Activated CD8-positive, alpha-beta T cell treated with anti-CD3 and anti-CD28 coated beads for 36 hours (primary cell): ENCODE results near the gene CRISP1. TPM values are rescaled to one million over a fixed set of nuclear protein-coding genes. Genes with fewer than 3 reads are reported as not detected.

Experiments
- ATAC-seq: fragments of 200-7000 bp; cut with Tn5 transposase; one replicate; pipeline ENCODE4 v1.10.0; 2021; ENCODE audit warnings: mild to moderate bottlenecking, moderate library complexity
- CTCF ChIA-PET: fragments of 350-600 bp; sonication (Branson Sonifier 250); formaldehyde crosslinking; loops from one replicate; lab custom pipeline; 2021; ENCODE audit warnings: antibody characterized with exemption; lab: Charles Lee
- POLR2A ChIA-PET: fragments of 350-600 bp; sonication (Branson Sonifier 250); formaldehyde crosslinking; loops from one replicate; lab custom pipeline; 2021; ENCODE audit warnings: antibody characterized with exemption; lab: Charles Lee
- DNase-seq: peaks from one replicate; pipeline ENCODE4 v3.0.0-alpha.2; 2020
- H3K27ac Mint-ChIP-seq: one replicate; pipeline ENCODE4 v1.8.0; 2021; ENCODE audit warnings: mild to moderate bottlenecking, mixed read lengths
- H3K27me3 Mint-ChIP-seq: one replicate; pipeline ENCODE4 v1.8.0; 2021; ENCODE audit warnings: mixed read lengths
- H3K36me3 Mint-ChIP-seq: one replicate; pipeline ENCODE4 v1.8.0; 2021; ENCODE audit warnings: low read depth, mixed read lengths
- H3K4me1 Mint-ChIP-seq: one replicate; pipeline ENCODE4 v1.8.0; 2021; ENCODE audit warnings: low read depth, mixed read lengths
- H3K4me3 Mint-ChIP-seq: one replicate; pipeline ENCODE4 v1.8.0; 2021; ENCODE audit warnings: mild to moderate bottlenecking, moderate library complexity, mixed read lengths
- H3K9me3 Mint-ChIP-seq: one replicate; pipeline ENCODE4 v1.8.0; 2021; ENCODE audit warnings: mixed read lengths
- intact Hi-C: fragments of 100-400 bp; cut with micrococcal nuclease; formaldehyde crosslinking; loops from one replicate; pipeline ENCODE4 v1.10.0; 2022
- total RNA-seq, 2 experiments: library from RNA; stranded (reverse); gene quantifications; one replicate each; pipeline ENCODE4 v1.2.3, GENCODE V29; 2021
- TF ChIP-seq, protein P1 (sequence below): fragments of 200-600 bp; IDR thresholded peaks from one replicate; pipeline ENCODE4 v1.8.0; 2022; ENCODE audit warnings: antibody characterized with exemption, mild to moderate bottlenecking

The CRISP1 gene
- total RNA-seq, 2 experiments from 2014 or later, result not detected

DNA sequence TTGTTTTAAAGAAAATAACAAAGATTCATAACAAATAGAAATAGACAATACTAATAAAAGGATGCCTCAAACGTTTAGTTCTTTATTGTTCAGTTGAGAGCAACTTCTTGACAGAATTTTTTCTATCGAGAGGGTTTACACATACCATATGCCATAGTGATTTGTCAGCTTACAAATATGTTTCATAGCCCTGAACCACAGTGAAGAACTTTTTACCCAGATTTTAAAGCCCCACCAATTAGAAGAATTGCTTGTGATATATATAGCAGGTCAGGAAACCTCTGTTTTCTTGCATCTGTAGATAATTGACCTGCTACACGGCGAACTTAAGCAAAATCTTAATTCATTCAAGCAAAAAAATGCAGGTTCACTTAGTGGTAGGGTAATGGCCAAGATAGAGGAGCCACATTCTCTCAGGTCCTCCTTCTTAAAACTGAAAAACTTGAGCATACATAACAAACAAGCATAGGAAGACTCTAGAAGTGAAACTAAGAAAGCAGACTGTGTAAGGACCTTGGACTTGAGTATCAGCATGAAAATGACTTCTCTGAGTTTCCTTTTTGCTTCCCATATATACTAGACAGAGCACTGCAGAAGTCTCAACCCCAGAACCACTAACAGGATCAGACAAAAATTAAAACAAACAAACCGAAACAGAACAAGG is 39.5 kb downstream of the CRISP1 start:
- Mint-ChIP-seq H3K9me3 (no peaks in the 10 kb centered on the region), H3K36me3 (no peaks in the 10 kb centered on the region), H3K4me3 (no peak overlapping the region), H3K4me1 (no peaks in the 10 kb centered on the region), H3K27ac (no peak overlapping the region), H3K27me3 (no peaks in the 10 kb centered on the region)
- POLR2A ChIA-PET, result no interaction called here
- ATAC-seq, result no peak
- intact Hi-C loops, result no loop called here
- TF ChIP-seq, protein P1, sequence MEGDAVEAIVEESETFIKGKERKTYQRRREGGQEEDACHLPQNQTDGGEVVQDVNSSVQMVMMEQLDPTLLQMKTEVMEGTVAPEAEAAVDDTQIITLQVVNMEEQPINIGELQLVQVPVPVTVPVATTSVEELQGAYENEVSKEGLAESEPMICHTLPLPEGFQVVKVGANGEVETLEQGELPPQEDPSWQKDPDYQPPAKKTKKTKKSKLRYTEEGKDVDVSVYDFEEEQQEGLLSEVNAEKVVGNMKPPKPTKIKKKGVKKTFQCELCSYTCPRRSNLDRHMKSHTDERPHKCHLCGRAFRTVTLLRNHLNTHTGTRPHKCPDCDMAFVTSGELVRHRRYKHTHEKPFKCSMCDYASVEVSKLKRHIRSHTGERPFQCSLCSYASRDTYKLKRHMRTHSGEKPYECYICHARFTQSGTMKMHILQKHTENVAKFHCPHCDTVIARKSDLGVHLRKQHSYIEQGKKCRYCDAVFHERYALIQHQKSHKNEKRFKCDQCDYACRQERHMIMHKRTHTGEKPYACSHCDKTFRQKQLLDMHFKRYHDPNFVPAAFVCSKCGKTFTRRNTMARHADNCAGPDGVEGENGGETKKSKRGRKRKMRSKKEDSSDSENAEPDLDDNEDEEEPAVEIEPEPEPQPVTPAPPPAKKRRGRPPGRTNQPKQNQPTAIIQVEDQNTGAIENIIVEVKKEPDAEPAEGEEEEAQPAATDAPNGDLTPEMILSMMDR, result no peak
- DNase-seq, result no peak
- CTCF ChIA-PET, result no interaction called here

DNA sequence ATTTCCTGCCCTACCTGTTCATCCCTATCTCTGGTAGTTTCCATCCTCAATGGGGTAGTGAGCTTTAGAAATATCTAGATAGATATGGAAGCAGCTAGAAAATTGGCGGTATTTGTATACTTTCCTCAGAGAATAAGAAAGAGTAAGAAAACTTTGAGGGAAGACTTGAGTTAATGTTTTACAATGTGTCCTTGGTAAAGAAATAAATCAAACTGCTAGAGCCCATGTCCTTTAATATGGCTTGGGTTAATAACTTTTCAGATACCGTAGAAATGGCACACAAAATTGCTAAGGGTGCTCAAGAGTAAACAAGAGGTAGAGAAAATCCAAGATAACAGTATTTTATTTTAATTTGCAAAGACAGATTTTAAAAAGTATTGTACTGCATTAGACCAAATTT is 51.2 kb downstream of the CRISP1 start:
- Mint-ChIP-seq H3K27ac (no peak overlapping the region), H3K4me3 (no peak overlapping the region), H3K9me3 (no peaks in the 10 kb centered on the region), H3K4me1 (no peaks in the 10 kb centered on the region), H3K27me3 (peaks cover 2% of the 10 kb centered on the region), H3K36me3 (no peaks in the 10 kb centered on the region)
- no peak for DNase-seq
- ChIA-PET POLR2A (no interaction called here), CTCF (no interaction called here)
- intact Hi-C loops, result no loop called here
- ATAC-seq, result no peak
- TF ChIP-seq, protein P1, result no peak

DNA sequence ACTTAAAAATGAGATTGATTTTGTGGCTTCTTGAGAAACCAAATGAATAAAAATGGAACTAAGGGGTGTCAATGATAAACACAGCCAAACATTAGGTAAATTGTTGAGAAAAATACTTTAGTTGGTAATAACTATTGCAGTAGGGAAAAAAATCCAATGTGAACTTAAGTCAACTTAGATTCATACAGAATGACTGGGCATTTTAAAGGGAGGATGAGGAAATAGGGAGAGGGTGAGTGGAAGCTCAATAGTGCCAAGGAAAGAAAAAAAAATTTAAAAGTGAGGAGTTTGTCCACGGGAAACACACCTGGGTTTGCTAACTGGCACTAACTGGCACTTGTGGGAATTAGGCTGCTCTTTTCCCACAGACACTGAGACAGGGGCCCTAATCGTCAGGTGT is 53.1 kb downstream of the CRISP1 start:
- H3K27me3 Mint-ChIP-seq, result peaks cover 2% of the 10 kb centered on the region
- H3K9me3 Mint-ChIP-seq, result no peaks in the 10 kb centered on the region
- H3K4me3 Mint-ChIP-seq, result no peak overlapping the region
- intact Hi-C loops, result no loop called here
- H3K27ac Mint-ChIP-seq, result no peak overlapping the region
- DNase-seq (no peak), ATAC-seq (no peak)
- TF ChIP-seq, protein P1, result no peak
- H3K4me1 Mint-ChIP-seq, result no peaks in the 10 kb centered on the region
- CTCF ChIA-PET, result no interaction called here
- POLR2A ChIA-PET, result no interaction called here
- no peaks in the 10 kb centered on the region for H3K36me3 Mint-ChIP-seq

DNA sequence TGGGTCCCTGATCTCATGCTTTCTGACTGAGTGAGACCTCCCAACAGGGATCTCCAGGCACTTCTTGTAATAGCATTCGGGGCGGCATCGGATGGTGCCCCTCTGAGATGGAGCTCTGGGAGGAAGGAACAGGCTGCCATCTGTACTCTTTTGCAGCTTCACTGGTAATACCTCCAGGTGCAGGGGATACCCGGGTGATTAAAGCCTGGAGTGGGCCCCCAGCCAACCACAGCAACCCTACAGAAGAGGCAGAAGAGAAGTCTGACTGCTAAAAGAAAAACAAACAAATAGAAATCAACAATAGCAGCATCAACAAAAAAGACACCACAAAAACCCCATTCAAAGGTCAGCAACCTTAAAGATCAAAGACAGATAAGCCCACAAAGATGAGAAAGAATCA is 60.2 kb downstream of the CRISP1 start:
- H3K36me3 Mint-ChIP-seq, result no peaks in the 10 kb centered on the region
- ChIA-PET CTCF (no interaction called here), POLR2A (no interaction called here)
- no peak for DNase-seq
- no peak overlapping the region for H3K4me3 Mint-ChIP-seq
- TF ChIP-seq, protein P1, result no peak
- no peak overlapping the region for H3K27ac Mint-ChIP-seq
- no peaks in the 10 kb centered on the region for H3K27me3 Mint-ChIP-seq
- peaks cover 1% of the 10 kb centered on the region for H3K9me3 Mint-ChIP-seq
- no peaks in the 10 kb centered on the region for H3K4me1 Mint-ChIP-seq
- no peak for ATAC-seq
- intact Hi-C loops, result no loop called here

DNA sequence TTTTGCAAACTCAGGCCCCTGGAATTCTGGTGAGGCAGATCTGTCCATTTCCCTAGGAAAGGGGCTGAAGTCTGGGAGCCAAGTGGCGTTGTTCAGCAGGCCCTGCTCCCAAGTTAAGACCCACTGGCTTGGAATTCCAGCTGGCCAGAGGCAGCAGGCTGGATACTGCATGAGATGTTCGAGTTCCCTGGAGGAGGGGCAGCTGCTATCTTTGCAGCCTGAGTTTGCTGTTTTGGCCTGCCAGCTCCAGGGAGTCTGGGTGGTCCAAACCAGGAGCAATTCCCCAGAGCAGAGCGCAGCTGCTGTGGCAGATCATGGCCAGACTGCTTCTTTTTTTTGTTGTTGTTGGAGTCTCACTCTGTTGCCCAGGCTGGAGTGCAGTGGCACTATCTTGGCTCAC is 61.1 kb downstream of the CRISP1 start:
- no peaks in the 10 kb centered on the region for H3K27me3 Mint-ChIP-seq
- no peak overlapping the region for H3K27ac Mint-ChIP-seq
- POLR2A ChIA-PET, result no interaction called here
- CTCF ChIA-PET, result interaction anchor here (0.9 kb wide), 1 partner anchor 273 kb away, joined by 3 read pairs; no protein-coding TSS in a partner anchor
- H3K4me3 Mint-ChIP-seq, result no peak overlapping the region
- TF ChIP-seq, protein P1, result no peak
- H3K36me3 Mint-ChIP-seq, result no peaks in the 10 kb centered on the region
- no peak for DNase-seq
- no peaks in the 10 kb centered on the region for H3K4me1 Mint-ChIP-seq
- peaks cover 1% of the 10 kb centered on the region for H3K9me3 Mint-ChIP-seq
- ATAC-seq, result no peak
- intact Hi-C loops, result no loop called here
